GM19025 (cell line): Measurements from ENCODE around the gene MACO1.
A peak's percentile ranks its signal among the peaks of the same experiment; 100 is the strongest.
"Not testable (repeated sequence)": the region's sequence is repeated elsewhere in the genome, so short reads cannot be mapped to it uniquely, and the experiment has no call there.

Source experiments
- ATAC-seq: cut with Tn5 transposase; IDR thresholded peaks from one replicate; pipeline ENCODE4 v1.9.1; 2021; ENCODE audit warnings: mild to moderate bottlenecking, low read depth, moderate library complexity; ENCODE audit not compliant: unreplicated experiment

MACO1 gene

GRCh38 chr1:25430073-25430966, at the start of gene MACO1:
TSS of gene MACO1 (plus strand) at chr1:25430897. CDS start at chr1:25431099, 202 bp downstream.
- peak; percentile 81 for ATAC-seq

- ATAC-seq = not testable (repeated sequence)
Measured at GRCh38 chr1:25382543-25382942, 48.2 kb upstream of the MACO1 start.

GRCh38 chr1:25383090-25383489, 47.6 kb upstream of the MACO1 start:
- ATAC-seq = not testable (repeated sequence)

- ATAC-seq = not testable (repeated sequence)
Measured at GRCh38 chr1:25383875-25384274, 46.8 kb upstream of the MACO1 start.

- not testable (repeated sequence) for ATAC-seq
Measured at GRCh38 chr1:25387096-25387495, 43.6 kb upstream of the MACO1 start.

GRCh38 chr1:25388691-25389090, 42.0 kb upstream of the MACO1 start:
- not testable (repeated sequence) for ATAC-seq

GRCh38 chr1:25389721-25390120, 41.0 kb upstream of the MACO1 start:
- not testable (repeated sequence) for ATAC-seq

GRCh38 chr1:25392841-25393240, 37.9 kb upstream of the MACO1 start:
- ATAC-seq = no peak

GRCh38 chr1:25397549-25397948, 33.1 kb upstream of the MACO1 start:
- ATAC-seq = not testable (repeated sequence)

- not testable (repeated sequence) for ATAC-seq
Measured at GRCh38 chr1:25398079-25398478, 32.6 kb upstream of the MACO1 start.

GRCh38 chr1:25402947-25403803, 27.5 kb upstream of the MACO1 start:
- ATAC-seq = not testable (repeated sequence)

- ATAC-seq = not testable (repeated sequence)
Measured at GRCh38 chr1:25405731-25406305, 24.9 kb upstream of the MACO1 start.

- ATAC-seq = not testable (repeated sequence)
Measured at GRCh38 chr1:25409641-25410427, 20.9 kb upstream of the MACO1 start.

- not testable (repeated sequence) for ATAC-seq
Measured at GRCh38 chr1:25412872-25413623, 17.6 kb upstream of the MACO1 start.

GRCh38 chr1:25414157-25414556, 16.5 kb upstream of the MACO1 start:
- not testable (repeated sequence) for ATAC-seq

GRCh38 chr1:25414578-25414977, 16.1 kb upstream of the MACO1 start:
- not testable (repeated sequence) for ATAC-seq

GRCh38 chr1:25417280-25417679, 13.4 kb upstream of the MACO1 start:
- not testable (repeated sequence) for ATAC-seq

- not testable (repeated sequence) for ATAC-seq
Measured at GRCh38 chr1:25419339-25419738, 11.4 kb upstream of the MACO1 start.

GRCh38 chr1:25420715-25421114, 10.0 kb upstream of the MACO1 start, which contains the start of gene RHCE:
TSS of gene RHCE (minus strand) at chr1:25420825. CDS start at chr1:25420786, 39 bp downstream.
- not testable (repeated sequence) for ATAC-seq
